WTC11 (cell line): ENCODE data around the gene SLC10A7. TPM values are rescaled to one million over a fixed set of nuclear protein-coding genes. Genes with fewer than 3 reads are reported as not detected.

Source experiments
- ATAC-seq: fragments of 200-7000 bp; cut with Tn5 transposase; 2 replicates; pipeline ENCODE4 v1.10.0; 2021; ENCODE audit warnings: mild to moderate bottlenecking, moderate library complexity
- CTCF ChIA-PET: fragments of 300-600 bp; sonication (Branson Sonifier 250); formaldehyde crosslinking; loops from one replicate; lab custom pipeline; 2021; ENCODE audit warnings: antibody characterized with exemption; lab: Charles Lee
- POLR2A ChIA-PET: fragments of 350-600 bp; sonication (Branson Sonifier 250); formaldehyde crosslinking; loops from one replicate; lab custom pipeline; 2021; ENCODE audit warnings: antibody characterized with exemption; lab: Charles Lee
- DNase-seq: peaks from one replicate; pipeline ENCODE4 v3.0.0; 2021; ENCODE audit warnings: low spot score
- H3K27ac Mint-ChIP-seq: 2 replicates; pipeline ENCODE4 v1.8.0; 2021; ENCODE audit warnings: mixed read lengths
- H3K27me3 Mint-ChIP-seq: 2 replicates; pipeline ENCODE4 v1.8.0; 2021; ENCODE audit warnings: low read depth, mild to moderate bottlenecking, moderate library complexity, mixed read lengths
- H3K36me3 Mint-ChIP-seq: 2 replicates; pipeline ENCODE4 v1.8.0; 2021; ENCODE audit warnings: mixed read lengths
- H3K4me1 Mint-ChIP-seq: 2 replicates; pipeline ENCODE4 v1.8.0; 2022; ENCODE audit warnings: mixed read lengths
- H3K4me3 Mint-ChIP-seq: 2 replicates; pipeline ENCODE4 v1.8.0; 2021; ENCODE audit warnings: mild to moderate bottlenecking, moderate library complexity, mixed read lengths
- H3K9me3 Mint-ChIP-seq: 2 replicates; pipeline ENCODE4 v1.8.0; 2021; ENCODE audit warnings: mixed read lengths
- ATF1 ChIP-seq: sonication (generic); formaldehyde crosslinking; IDR thresholded peaks from 2 replicates; pipeline ENCODE4 v1.8.1; 2023; ENCODE audit warnings: mild to moderate bottlenecking, moderate library complexity, missing genetic modification reagents
- CREM ChIP-seq: sonication (generic); formaldehyde crosslinking; IDR thresholded peaks from 2 replicates; pipeline ENCODE4 v1.8.1; 2022; ENCODE audit warnings: mild to moderate bottlenecking, missing genetic modification reagents, moderate library complexity
- ESRRA ChIP-seq: sonication (generic); formaldehyde crosslinking; IDR thresholded peaks from 2 replicates; pipeline ENCODE4 v1.8.1; 2022; ENCODE audit warnings: mild to moderate bottlenecking, missing genetic modification reagents, borderline replicate concordance
- FOXJ3 ChIP-seq: sonication (generic); formaldehyde crosslinking; IDR thresholded peaks from 2 replicates; pipeline ENCODE4 v1.9.0; 2021; ENCODE audit warnings: missing genetic modification reagents, mild to moderate bottlenecking, borderline replicate concordance
- KAT7 ChIP-seq: sonication (generic); formaldehyde crosslinking; IDR thresholded peaks from 2 replicates; pipeline ENCODE4 v1.8.1; 2023; ENCODE audit warnings: missing genetic modification reagents, mild to moderate bottlenecking, borderline replicate concordance
- MYBL2 ChIP-seq: sonication (generic); formaldehyde crosslinking; IDR thresholded peaks from 2 replicates; pipeline ENCODE4 v1.8.1; 2023; ENCODE audit warnings: mild to moderate bottlenecking, moderate library complexity, missing genetic modification reagents
- NFATC4 ChIP-seq: fragments of 250-450 bp; sonication (Bioruptor Pico); IDR thresholded peaks from 2 replicates; pipeline ENCODE4 v1.9.0; 2021; ENCODE audit warnings: mild to moderate bottlenecking
- NFE2L1 ChIP-seq: sonication (generic); formaldehyde crosslinking; IDR thresholded peaks from 2 replicates; pipeline ENCODE4 v1.8.1; 2023; ENCODE audit warnings: missing genetic modification reagents
- ZNF121 ChIP-seq: sonication (generic); formaldehyde crosslinking; IDR thresholded peaks from 2 replicates; pipeline ENCODE4 v1.8.0; 2023; ENCODE audit warnings: missing genetic modification reagents
- ZNF263 ChIP-seq: sonication (generic); formaldehyde crosslinking; IDR thresholded peaks from 2 replicates; pipeline ENCODE4 v1.8.1; 2022; ENCODE audit warnings: low read depth, mild to moderate bottlenecking, moderate library complexity, missing genetic modification reagents
- total RNA-seq: library from RNA; stranded (reverse); gene quantifications from 3 replicates; pipeline ENCODE4 v1.2.3, GENCODE V29; 2021
- TF ChIP-seq, protein P1 (sequence below): sonication (generic); formaldehyde crosslinking; IDR thresholded peaks from 2 replicates; pipeline ENCODE4 v1.8.1; 2023; ENCODE audit warnings: mild to moderate bottlenecking, missing genetic modification reagents, moderate library complexity
- TF ChIP-seq, protein P2 (sequence below): sonication (generic); formaldehyde crosslinking; IDR thresholded peaks from 2 replicates; pipeline ENCODE4 v1.8.0; 2022; ENCODE audit warnings: mild to moderate bottlenecking, missing genetic modification reagents
- TF ChIP-seq, protein P3 (sequence below): fragments of 250-450 bp; sonication (Bioruptor Pico); IDR thresholded peaks from 2 replicates; pipeline ENCODE4 v1.9.0; 2021; ENCODE audit warnings: moderate library complexity, mild to moderate bottlenecking, inconsistent platforms, borderline replicate concordance
- TF ChIP-seq, protein P4 (sequence below): sonication (generic); formaldehyde crosslinking; IDR thresholded peaks from 2 replicates; pipeline ENCODE4 v1.8.0; 2023; ENCODE audit warnings: missing genetic modification reagents, mild to moderate bottlenecking, borderline replicate concordance
- TF ChIP-seq, protein P5 (sequence below): fragments of 250-450 bp; sonication (Bioruptor Pico); IDR thresholded peaks from 2 replicates; pipeline ENCODE4 v1.9.0; 2021; ENCODE audit warnings: mild to moderate bottlenecking
- TF ChIP-seq, protein P6 (sequence below): fragments of 250-450 bp; sonication (Bioruptor Pico); conservative IDR thresholded peaks from 2 replicates; pipeline ENCODE4 v1.9.0; 2021; ENCODE audit warnings: mild to moderate bottlenecking
- TF ChIP-seq, protein P7 (sequence below): fragments of 200-600 bp; IDR thresholded peaks from 2 replicates; pipeline ENCODE4 v1.8.0; 2022; ENCODE audit warnings: antibody characterized with exemption

Gene SLC10A7
- total RNA-seq, 1 experiment from 2014 or later: 5.0 TPM

DNA sequence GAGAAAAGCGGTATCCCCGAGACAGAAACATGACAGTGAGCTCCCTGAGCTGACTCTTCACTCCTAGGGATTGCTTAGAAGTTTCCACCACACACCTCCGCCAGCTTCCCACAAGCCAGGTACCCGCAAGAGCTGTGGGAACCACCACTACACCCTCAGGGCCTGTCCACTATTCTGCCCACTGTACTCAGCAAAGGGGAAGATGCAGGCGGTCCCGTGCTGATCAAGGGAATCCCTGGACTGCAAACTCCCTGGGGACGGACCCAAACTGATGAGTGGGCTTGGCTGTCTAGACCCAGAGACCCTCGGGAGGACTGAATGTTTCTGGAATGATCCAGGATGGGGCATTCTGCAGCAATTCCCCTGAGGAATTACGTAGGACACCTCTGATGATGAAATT, 277.2 kb downstream of the SLC10A7 start (continued):
- TF ChIP-seq NFE2L1 (CRISPR knock-in tag) (no peak), CREM (no peak)
- TF ChIP-seq, protein P1, sequence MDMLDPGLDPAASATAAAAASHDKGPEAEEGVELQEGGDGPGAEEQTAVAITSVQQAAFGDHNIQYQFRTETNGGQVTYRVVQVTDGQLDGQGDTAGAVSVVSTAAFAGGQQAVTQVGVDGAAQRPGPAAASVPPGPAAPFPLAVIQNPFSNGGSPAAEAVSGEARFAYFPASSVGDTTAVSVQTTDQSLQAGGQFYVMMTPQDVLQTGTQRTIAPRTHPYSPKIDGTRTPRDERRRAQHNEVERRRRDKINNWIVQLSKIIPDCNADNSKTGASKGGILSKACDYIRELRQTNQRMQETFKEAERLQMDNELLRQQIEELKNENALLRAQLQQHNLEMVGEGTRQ (CRISPR knock-in tag): no peak

DNA sequence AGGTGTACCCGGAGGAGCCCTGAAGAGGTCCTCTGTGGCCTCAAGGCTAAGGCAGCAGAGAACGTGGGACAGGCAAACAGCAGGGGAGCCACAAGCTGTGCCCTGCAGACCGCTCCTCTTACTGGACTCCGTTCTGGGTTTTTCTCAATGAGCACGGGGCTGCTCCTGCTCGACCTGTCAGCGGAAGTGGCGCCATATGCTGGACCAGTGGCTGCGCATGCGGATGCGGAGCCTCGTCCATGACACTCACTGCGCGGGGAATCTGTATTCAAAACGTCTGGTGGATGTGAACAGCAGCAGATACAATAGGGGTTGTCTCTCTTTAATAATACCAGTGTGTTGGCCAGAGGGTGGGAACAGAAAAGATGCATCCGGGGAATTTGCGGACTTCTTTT, 277.9 kb downstream of the SLC10A7 start:
- Mint-ChIP-seq H3K27me3 (no peaks in the 10 kb centered on the region; the same call in 1 of the 2 replicates), H3K9me3 (no peaks in the 10 kb centered on the region), H3K27ac (no peak overlapping the region), H3K36me3 (no peaks in the 10 kb centered on the region), H3K4me1 (peaks cover 12% of the 10 kb centered on the region), H3K4me3 (no peak overlapping the region)
- ATAC-seq (no peak), DNase-seq (no peak)
- ChIA-PET CTCF (interaction anchor here (1.0 to 2.0 kb wide), 5 partner anchors 9 to 635 kb away, joined by 3 to 9 read pairs (median 5); no protein-coding TSS in a partner anchor), POLR2A (no interaction called here)
- no peak for TF ChIP-seq ATF1 (CRISPR knock-in tag)
- TF ChIP-seq, protein P2, sequence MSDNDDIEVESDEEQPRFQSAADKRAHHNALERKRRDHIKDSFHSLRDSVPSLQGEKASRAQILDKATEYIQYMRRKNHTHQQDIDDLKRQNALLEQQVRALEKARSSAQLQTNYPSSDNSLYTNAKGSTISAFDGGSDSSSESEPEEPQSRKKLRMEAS (CRISPR knock-in tag): no peak
- TF ChIP-seq, protein P3, sequence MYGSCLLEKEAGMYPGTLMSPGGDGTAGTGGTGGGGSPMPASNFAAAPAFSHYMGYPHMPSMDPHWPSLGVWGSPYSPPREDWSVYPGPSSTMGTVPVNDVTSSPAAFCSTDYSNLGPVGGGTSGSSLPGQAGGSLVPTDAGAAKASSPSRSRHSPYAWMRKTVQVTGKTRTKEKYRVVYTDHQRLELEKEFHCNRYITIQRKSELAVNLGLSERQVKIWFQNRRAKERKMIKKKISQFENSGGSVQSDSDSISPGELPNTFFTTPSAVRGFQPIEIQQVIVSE (CRISPR knock-in tag): no peak
- TF ChIP-seq FOXJ3: no peak
- TF ChIP-seq NFATC4: no peak
- no peak for TF ChIP-seq NFE2L1 (CRISPR knock-in tag)
- no peak for TF ChIP-seq ZNF263 (CRISPR knock-in tag)
- no peak for TF ChIP-seq ZNF121 (CRISPR knock-in tag)
- TF ChIP-seq, protein P4, sequence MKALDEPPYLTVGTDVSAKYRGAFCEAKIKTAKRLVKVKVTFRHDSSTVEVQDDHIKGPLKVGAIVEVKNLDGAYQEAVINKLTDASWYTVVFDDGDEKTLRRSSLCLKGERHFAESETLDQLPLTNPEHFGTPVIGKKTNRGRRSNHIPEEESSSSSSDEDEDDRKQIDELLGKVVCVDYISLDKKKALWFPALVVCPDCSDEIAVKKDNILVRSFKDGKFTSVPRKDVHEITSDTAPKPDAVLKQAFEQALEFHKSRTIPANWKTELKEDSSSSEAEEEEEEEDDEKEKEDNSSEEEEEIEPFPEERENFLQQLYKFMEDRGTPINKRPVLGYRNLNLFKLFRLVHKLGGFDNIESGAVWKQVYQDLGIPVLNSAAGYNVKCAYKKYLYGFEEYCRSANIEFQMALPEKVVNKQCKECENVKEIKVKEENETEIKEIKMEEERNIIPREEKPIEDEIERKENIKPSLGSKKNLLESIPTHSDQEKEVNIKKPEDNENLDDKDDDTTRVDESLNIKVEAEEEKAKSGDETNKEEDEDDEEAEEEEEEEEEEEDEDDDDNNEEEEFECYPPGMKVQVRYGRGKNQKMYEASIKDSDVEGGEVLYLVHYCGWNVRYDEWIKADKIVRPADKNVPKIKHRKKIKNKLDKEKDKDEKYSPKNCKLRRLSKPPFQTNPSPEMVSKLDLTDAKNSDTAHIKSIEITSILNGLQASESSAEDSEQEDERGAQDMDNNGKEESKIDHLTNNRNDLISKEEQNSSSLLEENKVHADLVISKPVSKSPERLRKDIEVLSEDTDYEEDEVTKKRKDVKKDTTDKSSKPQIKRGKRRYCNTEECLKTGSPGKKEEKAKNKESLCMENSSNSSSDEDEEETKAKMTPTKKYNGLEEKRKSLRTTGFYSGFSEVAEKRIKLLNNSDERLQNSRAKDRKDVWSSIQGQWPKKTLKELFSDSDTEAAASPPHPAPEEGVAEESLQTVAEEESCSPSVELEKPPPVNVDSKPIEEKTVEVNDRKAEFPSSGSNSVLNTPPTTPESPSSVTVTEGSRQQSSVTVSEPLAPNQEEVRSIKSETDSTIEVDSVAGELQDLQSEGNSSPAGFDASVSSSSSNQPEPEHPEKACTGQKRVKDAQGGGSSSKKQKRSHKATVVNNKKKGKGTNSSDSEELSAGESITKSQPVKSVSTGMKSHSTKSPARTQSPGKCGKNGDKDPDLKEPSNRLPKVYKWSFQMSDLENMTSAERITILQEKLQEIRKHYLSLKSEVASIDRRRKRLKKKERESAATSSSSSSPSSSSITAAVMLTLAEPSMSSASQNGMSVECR: no peak

DNA sequence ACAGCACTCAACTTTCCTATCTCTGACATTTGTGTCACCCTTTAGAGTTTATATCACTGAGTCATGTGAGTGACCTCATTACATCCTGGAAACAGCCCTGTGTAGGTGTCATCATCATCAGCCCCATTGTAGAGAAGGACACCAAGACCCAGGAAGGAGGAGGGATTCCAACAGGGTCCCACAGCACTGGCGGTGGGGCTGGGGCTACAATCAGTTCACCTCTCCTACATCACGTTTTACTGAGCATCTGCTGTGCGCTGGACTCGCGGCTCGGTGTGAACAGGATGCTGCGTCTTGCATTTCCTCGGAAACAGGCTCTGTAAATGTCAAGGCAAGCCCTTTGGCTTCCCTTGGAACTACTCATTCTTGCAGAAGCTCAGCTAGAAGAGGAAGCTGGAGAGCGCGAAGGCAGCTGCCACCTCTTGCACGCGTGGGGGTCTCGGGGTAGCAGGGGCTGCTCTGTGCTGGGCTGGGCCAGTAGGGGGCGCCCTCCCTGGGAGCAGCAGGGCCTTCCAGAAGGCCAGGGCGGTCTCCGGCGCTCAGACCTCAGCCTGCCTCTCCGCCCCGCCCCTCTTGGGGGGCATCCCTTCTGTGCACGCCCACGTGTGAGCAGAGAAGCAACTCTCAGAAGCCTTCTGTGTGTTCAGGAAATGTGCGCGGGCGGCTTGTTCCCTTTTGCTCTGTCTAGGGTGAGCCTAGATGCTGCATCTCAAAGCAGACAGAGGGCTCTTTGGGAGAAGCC, 278.4 kb downstream of the SLC10A7 start:
- no peak for TF ChIP-seq ZNF121 (CRISPR knock-in tag)
- no peak for TF ChIP-seq ESRRA (CRISPR knock-in tag)
- TF ChIP-seq, protein P5, sequence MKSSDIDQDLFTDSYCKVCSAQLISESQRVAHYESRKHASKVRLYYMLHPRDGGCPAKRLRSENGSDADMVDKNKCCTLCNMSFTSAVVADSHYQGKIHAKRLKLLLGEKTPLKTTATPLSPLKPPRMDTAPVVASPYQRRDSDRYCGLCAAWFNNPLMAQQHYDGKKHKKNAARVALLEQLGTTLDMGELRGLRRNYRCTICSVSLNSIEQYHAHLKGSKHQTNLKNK (CRISPR knock-in tag): no peak
- TF ChIP-seq, protein P6, sequence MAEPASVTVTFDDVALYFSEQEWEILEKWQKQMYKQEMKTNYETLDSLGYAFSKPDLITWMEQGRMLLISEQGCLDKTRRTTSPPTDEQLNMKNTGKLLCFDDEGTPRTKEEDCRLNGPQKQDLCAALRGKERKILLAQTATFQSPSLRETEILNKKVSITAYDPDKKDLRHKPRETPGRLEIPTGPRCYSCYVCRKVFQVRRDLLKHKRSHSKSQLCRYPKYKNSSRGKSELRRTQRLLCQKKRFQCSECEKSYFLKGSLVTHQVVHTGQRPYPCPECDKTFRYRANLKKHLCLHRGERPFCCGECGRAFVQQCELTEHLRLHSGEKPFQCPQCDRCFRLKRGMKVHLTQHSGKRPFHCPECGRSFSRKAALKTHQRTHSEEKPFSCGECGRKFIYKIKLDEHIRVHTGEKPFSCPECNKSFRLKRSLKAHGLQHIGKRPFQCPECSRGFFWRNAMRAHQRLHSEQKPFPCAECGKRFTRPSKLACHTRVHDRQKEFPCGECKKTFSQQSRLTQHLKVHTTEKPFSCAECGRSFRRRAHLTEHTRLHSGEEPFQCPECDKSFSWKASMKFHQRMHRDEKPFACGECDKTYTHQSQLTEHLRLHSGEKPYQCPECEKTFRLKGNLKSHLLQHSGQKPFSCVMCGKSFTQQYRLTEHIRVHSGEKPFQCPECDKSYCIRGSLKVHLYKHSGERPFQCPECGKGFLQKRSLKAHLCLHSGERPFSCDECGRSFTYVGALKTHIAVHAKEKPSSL: no peak
- TF ChIP-seq KAT7 (CRISPR knock-in tag): no peak
- no peak for TF ChIP-seq ZNF263 (CRISPR knock-in tag)
- no peak for TF ChIP-seq MYBL2 (CRISPR knock-in tag)
- TF ChIP-seq, protein P7, sequence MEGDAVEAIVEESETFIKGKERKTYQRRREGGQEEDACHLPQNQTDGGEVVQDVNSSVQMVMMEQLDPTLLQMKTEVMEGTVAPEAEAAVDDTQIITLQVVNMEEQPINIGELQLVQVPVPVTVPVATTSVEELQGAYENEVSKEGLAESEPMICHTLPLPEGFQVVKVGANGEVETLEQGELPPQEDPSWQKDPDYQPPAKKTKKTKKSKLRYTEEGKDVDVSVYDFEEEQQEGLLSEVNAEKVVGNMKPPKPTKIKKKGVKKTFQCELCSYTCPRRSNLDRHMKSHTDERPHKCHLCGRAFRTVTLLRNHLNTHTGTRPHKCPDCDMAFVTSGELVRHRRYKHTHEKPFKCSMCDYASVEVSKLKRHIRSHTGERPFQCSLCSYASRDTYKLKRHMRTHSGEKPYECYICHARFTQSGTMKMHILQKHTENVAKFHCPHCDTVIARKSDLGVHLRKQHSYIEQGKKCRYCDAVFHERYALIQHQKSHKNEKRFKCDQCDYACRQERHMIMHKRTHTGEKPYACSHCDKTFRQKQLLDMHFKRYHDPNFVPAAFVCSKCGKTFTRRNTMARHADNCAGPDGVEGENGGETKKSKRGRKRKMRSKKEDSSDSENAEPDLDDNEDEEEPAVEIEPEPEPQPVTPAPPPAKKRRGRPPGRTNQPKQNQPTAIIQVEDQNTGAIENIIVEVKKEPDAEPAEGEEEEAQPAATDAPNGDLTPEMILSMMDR: peak; percentile 86
- DNase-seq: peak; percentile 84
- no peaks in the 10 kb centered on the region; the same call in 1 of the 2 replicates for H3K27me3 Mint-ChIP-seq
- ChIA-PET POLR2A (no interaction called here), CTCF (interaction anchor here (0.6 to 2.0 kb wide), 8 partner anchors 8 to 1544 kb away, joined by 3 to 9 read pairs (median 3); no protein-coding TSS in a partner anchor)
- H3K4me3 Mint-ChIP-seq: no peak overlapping the region
- no peaks in the 10 kb centered on the region for H3K36me3 Mint-ChIP-seq
- H3K9me3 Mint-ChIP-seq: no peaks in the 10 kb centered on the region
- ATAC-seq: peak; percentile 86
- no peak overlapping the region for H3K27ac Mint-ChIP-seq
- H3K4me1 Mint-ChIP-seq: peaks cover 12% of the 10 kb centered on the region
